HG03064 (cell line): ENCODE data around the gene PLXNC1.

ENCODE experiments used
- ATAC-seq: cut with Tn5 transposase; IDR thresholded peaks from one replicate; pipeline ENCODE4 v1.9.1; 2021; ENCODE audit warnings: low read depth; ENCODE audit not compliant: unreplicated experiment

The PLXNC1 gene

DNA sequence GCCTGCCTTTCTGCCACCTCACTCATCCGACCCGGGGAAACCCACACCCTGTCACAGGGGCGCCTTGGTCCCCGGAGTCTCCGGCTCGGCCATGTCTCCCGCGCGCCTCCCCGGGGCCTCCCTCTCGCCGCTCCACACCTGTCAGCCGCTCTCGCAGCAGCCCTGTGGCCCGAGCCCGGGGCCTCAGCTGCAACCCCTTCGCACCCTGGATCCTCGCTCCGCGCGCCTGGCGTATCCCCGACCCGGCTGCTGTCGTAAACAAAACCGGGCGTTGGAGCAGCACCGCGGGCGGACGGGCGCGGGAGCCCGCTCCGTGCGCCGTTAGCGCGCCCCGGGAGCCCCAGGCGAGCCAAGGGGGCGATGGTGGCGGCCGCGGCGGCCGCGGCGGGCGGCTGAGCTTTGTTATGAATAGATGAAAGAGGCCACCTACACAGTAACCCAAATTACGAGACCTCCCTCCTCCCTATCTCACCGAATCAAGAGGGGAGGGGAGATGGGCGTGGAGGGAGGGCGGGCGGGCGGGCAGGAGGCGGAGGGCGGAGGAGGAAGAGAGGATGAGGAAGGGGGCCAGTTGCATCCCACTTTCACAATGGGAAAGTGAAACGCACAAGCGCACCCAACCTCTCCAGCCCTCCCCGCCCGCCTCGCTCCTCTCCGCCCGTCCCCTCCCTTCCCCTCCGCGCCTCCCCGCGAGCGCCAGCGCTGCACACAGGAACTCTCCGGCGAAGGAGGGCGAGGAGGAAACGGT, at the start of gene PLXNC1:
TSS of gene PLXNC1 (plus strand) at position 587 of the 748 bp plus-strand sequence. CDS start 395 bp downstream, outside the sequence.
- ATAC-seq = peak; percentile 29

DNA sequence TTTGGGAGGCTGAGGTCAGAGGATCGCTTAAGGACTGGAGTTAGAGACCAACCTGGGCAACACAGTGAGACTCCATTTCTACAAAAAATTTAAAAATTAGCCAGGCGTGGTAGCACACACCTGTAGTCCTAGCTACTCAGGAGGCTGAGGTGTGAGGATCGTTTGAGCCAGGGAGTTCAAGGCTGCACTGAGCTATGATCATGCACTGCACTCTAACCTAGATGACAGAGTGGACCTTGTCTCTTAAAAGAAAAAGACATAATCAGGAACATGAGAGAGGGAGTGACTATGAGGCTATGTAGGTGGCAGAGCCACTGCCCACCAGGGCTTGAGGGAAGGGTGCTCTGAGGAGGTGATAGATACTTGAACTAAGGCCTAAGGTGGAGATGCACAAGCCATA, 49.2 kb upstream of the PLXNC1 start:
- no peak for ATAC-seq

DNA sequence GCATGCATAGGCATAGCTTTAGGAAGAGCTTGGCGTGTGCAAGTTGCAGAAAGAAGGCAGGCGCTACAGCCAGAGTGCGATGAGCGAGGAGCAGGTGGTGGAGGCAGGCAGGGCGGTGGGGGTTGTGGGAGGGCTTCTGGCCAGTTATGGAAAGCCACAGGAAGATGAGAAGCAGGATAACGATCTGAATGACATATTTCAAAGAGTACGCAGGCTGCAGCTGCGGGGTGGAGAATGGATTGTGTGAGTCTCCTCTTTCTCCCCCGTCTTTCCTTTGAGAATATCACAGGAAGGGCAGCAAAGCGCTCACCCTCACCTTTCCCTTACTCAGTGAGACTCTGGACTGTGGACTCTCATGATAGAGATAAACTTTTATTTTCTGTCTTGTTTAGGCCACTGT, 48.7 kb upstream of the PLXNC1 start:
- no peak for ATAC-seq

DNA sequence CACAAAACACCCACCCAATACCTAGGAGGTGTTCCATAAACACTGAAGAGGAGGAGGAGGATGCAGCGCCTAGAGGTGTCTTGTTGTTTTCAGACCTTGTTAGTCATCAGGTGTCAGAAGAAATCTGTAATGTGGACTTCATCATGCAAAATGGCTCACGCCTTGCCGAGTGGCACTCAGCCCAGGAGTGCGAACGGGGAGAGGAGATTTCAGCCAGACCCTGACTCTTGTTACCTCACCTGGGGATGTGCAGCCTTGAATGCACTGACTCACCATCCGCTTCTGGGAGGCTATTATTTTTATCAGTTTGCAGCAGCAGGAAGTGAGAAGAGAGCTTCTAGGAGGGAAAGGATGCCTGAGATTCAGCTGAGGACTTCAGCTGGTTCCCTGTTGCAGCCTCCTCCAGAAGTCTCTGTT, 48.2 kb upstream of the PLXNC1 start:
- no peak for ATAC-seq

DNA sequence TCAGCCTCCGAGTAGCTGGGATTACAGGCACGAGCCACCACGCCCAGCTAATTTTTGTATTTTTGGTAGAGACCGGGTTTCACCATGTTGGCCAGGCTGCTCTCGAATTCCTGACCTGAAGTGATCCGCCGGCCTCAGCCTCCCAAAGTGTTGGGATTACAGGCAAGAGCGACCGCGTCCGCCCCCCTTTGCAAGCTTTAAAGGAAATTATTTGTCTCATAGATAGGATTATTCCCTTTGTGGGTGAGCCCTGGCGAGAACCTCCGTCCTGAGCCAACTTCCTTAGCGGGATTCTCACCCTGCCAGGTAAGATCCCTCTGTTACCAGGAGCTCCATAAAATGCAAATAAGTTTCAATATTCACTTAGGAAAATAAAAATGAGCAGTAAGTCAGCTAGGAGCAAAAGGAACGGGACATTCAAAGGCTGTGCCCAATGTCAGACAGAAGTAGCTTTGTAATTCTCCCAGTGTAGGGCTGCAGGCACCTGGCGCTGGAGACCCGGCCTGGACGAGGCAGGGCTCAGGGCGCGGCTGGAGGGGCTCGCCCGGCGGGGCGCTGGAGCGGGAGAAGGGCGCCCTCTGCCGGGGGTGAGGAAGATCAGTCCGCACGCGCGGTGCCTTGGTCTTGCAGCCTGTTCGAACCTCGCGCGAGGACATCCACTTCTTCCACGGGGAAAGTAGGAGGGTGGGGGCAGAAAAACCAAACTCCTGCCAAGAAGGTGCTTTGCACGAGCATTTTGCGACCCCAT, 47.2 kb upstream of the PLXNC1 start:
- ATAC-seq = peak; percentile 40

DNA sequence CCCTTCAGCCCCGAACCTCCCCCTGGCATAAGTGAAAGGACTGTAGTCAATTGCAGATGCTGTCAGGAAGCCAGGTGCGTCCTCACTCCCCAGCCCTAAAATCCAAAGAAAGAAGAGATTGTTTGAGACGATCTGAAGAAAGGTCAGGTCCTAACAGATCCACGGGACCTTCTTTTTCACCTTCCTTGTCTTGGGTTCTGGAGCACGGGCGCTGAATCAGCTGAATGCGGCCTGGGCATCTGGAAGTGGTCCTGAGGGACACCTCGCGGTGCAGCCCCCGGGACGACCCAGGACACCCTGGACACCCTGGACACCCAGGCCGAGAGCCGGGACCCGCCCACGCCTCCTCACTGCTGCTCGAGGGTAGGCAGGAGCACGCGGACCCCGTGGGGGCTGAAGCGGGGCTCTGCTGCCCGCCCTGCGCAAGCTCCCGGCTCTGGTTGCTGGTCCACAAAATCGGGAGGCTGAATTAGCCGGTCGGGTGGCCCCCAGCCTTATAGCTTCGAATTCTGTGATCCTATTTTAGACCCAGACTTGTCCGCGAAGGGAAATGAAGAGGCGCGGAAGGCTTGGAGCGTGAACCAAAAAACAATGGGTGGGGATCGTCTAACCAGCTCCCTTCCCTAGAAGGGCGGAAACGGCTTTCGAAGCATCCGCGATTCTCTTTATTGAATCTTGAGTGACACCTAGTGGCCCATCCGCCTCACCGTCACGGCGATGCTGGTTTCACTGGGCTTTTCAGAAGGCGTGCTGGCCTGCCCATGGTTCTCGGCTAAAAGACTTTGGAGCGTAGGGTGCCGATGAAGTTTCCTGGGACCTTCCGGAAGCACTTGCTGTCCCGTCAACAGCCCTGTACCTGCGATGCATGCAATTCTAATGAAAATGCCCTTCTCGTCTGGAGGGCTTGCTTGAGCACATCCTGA, 46.4 kb upstream of the PLXNC1 start:
- ATAC-seq = peak; percentile 88

DNA sequence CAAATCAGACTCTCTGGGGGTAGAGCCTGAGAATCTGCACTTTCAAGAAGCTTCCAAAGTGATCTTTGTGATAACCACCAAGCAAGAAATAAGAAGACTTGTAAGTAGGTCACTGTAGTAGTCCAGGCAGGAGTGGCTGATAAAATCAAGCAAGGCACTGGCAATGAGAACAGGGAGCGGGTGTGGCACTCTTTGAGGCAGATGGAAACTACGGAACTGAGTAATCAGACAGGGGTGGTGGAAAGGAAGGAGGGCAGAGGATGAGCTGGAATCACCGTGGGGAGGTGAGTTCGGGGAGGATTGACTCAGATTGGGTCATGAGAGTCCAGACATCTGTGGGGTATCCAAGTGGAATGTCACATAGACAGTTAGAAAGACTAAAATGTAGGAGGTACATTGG, 44.4 kb upstream of the PLXNC1 start:
- no peak for ATAC-seq

DNA sequence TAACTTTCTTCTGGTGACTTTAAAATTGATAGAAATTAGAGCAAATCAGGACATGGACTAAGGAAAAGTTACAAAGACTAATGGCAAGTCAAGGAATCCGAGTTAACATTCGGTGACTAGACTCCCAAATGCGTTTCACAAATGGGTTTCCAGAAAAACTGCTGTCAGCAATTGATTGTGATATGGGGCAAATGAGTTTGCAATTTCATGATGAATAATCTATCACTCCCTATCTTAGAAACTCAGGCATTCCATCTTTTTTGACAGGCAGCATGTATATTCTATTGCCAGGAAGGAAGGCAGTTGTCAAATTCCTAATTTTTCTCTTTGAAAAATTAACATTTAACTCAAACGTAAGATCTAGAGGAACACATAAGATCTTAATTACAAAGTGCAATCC, 40.5 kb upstream of the PLXNC1 start:
- ATAC-seq = no peak

DNA sequence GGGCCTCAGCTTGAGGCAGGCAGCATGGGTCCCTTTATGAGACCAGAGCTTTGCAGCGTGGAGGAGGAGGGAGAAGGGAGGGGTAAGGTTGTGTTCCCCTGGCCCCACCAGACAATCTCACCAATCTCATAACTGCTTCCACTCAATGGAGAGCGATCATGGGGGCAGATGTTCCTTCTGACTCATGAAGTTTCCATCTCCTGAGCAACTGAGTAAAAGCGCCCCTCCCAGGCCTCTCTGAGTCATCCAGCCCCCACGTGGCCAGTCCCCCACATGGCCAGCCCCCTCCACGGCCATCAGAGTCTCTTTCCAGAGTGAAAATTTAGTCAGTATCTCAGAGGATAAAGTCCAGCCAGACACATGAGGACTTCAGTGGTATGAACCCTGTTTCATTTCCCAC, 39.2 kb upstream of the PLXNC1 start:
- ATAC-seq = no peak

DNA sequence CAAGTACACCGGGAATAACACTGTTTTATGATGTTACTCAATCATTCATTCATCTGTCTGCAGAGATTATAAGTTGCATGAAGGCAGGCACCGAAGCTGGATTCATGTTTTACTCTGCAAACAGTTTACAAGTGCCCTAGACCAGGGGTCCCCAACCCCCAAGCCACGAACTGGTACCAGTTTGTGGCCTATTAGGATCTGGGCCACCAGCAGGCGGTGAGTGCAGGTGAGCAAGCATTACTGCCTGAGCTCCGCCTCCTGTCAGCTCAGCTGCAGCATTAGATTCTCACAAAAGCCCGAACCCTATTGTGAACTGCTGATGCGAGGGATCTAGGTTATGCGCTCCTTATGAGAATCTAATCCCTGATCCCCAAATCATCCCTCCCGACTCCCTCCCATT, 38.1 kb upstream of the PLXNC1 start:
- ATAC-seq = no peak

DNA sequence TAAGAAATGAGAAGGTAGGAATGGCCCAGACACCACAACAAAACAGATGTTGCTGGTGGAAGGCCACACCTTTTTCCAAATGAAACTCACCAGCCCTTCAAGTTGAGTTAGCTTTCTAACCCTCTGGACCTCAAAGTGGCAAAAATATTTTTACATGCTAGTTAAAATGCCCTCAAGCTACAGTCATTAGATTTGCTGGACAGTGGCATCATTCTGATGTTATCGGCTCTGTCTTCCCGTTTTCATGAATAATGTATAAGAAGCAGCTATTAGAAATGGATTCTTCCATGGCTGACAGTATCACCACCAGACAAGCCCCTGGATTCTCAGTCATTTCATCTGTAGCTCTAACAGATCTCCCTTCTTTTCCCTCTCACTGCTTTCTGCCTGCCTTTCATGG, 37.1 kb upstream of the PLXNC1 start:
- no peak for ATAC-seq

DNA sequence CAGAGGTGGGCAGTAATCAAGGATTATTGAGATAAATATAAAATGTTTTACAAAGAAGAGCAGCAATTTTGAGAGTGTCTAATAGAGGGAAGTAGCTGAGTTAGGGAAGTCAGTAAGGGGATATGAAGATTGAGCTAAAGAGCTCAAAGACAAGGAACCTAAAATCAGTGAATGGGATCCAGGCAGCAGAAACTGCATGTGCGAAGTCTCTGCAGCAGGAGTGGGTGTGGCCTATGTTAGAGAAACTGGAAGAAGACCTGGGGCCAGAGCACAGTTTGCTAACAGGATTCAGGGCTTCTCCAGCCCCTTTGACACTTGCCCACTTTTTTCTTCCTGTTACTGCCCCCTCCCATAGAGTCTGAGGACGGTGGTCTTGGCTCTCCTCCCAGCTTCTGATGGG, 36.3 kb upstream of the PLXNC1 start:
- ATAC-seq = no peak

DNA sequence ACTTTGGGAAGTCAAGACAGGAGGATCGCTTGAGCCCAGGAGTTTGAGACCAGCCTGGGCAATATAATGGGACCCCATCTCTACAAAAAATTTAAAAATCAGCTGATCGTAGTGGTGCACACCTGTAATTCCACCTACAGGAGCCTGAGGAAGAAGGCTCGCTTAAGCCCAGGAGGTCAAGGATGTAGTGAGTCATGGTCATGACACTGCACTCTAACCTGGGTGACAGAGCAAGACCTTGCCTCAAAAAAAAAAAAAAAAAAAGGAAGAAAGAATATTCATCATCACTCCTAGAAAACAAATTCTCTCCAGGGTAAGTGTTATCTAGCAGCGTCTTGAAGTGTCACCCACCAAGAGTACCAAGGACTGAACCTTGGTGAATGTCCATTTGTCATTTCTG, 34.2 kb upstream of the PLXNC1 start:
- ATAC-seq = no peak

DNA sequence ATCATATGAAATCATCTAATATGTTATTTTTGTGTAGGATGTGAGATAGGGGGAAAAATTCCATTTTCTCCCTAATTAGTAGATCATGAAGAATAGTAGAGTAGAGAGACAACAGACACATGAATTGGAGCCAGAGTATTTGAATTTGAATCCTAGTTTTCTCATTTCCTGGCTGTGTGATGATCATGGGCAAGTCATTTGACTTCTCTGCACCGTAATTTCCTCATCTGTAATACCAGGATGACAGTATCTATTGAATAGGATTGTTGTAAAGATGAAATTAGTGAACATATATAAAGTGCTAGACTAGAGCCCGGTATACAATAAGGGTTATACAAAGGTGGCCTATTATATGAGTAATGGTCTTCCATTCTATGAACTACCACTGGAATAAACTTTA, 32.2 kb upstream of the PLXNC1 start:
- ATAC-seq = no peak

DNA sequence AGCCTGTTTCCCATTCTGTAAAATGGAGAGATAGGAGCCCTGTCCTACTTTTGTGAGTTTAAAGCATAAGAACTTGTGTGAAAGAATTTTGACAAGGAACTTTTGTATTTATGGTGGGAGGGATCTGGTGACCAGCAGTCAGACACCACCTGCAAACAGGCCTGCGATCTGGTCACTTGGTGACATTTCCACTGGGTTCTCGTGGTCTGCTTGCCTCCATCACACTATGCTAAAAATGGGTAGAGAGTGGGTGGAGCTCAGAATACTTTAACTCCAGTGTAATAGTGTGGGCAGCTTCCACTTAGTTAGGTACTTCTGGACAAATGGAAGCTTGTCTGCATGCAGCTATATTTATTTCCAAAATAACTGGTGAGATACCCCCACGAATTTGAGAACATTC, 26.5 kb upstream of the PLXNC1 start:
- no peak for ATAC-seq

DNA sequence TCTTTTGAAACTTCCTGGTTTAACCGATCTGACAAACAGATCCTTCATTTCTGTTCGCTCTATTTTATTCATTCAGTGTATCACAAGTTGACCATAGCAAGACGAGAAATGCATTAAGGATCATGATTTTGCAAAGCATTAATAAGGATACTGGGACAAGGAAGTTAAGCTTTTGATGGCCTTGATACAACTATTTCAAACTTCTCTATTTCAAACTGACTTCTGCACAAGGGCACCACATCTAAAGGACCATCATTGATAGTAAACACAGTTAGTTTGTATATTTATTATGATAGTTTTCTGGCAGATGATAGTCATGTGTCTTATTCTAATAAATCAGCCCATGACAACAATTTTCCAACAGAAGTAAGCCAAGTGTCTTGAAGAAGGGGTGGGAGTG, 25.8 kb upstream of the PLXNC1 start:
- no peak for ATAC-seq

DNA sequence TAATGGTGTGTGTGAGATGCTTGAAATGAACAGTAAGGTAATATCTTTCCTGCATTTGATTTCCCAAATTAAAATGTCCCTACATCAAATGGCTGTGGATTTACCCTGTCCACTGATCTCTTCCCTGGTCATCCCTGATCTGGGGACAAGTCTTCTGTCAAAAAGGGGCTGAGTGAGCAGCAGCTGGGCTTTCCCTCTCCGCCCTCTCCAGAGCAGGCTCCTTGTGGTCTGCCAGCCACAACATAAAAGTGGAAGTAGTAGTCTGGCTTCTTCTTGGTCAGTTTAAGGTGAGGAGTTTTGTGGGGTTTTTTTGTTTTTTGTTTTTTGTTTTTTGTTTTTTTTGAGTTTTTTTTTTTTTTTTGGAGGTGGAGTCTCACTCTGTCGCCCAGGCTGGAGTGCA, 25.2 kb upstream of the PLXNC1 start:
- no peak for ATAC-seq

DNA sequence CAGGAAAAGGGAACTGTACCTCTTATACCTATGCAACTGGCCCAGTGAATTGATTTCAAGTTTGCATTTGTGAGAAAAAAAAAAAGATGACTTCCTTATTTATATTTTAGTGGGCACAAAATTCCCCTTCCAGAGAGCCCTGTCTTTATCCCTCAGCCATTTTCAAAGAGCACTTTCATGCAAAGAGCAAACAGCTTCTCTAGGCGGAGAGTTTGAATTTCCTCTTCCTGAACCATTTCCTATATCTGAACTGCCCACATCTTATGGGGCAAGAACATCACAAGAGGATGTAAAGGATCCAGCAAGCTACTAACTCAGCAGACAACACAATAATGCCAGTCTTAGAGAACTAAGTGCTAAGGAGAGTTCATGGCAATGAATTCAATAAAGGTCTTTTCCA, 22.3 kb upstream of the PLXNC1 start:
- no peak for ATAC-seq

DNA sequence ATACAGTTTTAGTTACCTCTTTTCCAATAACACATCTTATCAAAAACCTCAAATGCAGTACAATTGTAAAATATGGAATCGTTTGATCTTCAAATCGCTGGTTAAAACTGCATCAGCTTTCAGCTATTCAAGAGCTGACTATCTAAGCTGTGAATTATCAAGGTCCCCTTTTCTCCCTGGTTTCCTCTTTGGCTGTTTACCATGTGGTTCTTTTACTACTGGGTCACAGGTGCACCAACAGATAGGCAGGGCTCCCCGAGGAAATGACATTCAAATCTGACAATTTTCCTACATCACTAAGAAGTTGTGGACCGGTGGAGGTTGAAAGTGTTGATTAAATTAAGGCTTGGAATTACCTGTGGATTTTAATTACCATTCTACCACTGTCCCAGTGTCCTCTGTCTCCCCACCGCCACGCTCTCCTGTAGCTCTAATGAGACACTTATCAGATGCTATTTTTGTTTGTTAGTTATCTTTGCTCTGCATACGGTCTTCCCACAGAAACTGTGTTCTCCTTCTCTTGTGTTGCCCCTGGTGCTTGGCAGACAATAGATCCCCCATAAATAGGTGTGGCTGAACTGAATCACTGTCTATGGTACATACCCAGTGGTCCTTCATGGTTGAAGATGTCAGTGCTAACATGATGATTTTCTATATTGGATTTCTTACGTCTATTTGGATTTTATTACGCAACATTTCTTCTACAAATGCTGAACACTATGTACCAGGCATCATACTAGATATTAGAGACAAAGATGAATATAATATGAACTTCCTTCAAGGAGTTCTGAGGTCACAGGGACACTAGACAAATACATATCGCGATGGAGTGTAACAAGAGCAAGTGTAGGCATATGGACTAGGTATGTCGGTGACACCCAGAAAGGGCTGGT, 20.9 kb upstream of the PLXNC1 start:
- ATAC-seq = no peak

DNA sequence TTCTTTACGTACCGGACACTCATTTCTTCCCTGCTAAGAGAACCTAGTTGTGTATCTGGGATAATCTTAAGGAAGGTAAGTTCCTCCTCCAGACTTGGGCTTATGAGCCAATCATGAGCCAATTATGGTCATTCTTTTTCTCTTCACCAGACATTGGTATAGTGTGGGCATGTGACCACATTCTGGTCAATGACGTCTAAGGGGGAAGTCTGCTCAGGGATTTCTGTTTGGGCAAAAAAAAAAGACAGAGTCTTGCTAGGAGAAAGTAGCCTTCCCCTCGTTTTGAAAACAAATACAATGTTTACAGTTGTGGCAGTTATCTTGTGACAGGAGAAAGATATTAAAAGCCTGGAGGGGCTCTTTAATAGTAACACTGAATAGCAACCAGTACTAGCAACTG, 20.1 kb upstream of the PLXNC1 start:
- no peak for ATAC-seq
